ENCODE measurements around the gene FTO. TPM values are rescaled to one million over a fixed set of nuclear protein-coding genes. Genes with fewer than 3 reads are reported as not detected.

FTO gene
- total RNA-seq, 1 donor from 2014 or later: 107 TPM

DNA sequence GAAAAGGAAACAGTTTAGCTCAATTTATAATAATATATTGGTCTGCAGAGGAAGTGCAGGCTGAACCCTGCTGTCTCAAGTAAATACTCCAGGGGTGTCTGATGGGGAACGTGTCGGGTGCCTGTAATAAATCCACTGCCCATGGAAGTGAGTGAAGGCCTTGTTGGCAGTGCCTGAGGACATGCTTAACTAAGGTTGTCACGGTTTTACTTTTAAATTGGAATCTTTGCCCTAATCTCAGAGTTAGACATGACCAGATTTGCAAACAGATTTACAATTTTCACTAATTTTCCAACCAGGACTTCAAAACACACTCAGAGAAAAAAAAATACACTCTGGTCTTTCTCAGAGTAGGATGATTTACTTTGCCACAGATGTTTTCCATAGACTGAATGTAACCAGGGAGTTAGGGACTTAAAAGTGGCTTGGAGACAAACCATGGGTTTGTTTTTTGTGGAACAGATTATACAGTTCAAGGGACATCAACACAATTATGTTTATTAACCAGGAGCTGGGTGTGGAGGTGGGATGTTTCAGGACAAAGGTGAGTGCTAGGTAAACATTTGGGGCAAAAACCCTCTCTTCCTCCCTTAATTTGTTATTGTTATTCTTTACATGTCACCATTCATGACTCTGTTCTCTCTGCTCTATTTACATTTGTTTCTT lies 144.5 kb downstream of the FTO start:
- Mint-ChIP-seq H3K4me3 (no peak overlapping the region), H3K9me3 (peaks cover 2% of the 10 kb centered on the region), H3K27ac (ENCODE audit: unreplicated experiment) (no peak overlapping the region), H3K36me3 (ENCODE audit: low read depth) (peaks cover 5% of the 10 kb centered on the region), H3K27me3 (ENCODE audit: low read depth) (no peaks in the 10 kb centered on the region), H3K4me1 (peaks cover 8% of the 10 kb centered on the region)
- TF ChIP-seq, protein P1, sequence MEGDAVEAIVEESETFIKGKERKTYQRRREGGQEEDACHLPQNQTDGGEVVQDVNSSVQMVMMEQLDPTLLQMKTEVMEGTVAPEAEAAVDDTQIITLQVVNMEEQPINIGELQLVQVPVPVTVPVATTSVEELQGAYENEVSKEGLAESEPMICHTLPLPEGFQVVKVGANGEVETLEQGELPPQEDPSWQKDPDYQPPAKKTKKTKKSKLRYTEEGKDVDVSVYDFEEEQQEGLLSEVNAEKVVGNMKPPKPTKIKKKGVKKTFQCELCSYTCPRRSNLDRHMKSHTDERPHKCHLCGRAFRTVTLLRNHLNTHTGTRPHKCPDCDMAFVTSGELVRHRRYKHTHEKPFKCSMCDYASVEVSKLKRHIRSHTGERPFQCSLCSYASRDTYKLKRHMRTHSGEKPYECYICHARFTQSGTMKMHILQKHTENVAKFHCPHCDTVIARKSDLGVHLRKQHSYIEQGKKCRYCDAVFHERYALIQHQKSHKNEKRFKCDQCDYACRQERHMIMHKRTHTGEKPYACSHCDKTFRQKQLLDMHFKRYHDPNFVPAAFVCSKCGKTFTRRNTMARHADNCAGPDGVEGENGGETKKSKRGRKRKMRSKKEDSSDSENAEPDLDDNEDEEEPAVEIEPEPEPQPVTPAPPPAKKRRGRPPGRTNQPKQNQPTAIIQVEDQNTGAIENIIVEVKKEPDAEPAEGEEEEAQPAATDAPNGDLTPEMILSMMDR (conservative IDR thresholded peaks at IDR 0.05): no peak
- DNase-seq (ENCODE audit: low read depth, low spot score): no peak

DNA sequence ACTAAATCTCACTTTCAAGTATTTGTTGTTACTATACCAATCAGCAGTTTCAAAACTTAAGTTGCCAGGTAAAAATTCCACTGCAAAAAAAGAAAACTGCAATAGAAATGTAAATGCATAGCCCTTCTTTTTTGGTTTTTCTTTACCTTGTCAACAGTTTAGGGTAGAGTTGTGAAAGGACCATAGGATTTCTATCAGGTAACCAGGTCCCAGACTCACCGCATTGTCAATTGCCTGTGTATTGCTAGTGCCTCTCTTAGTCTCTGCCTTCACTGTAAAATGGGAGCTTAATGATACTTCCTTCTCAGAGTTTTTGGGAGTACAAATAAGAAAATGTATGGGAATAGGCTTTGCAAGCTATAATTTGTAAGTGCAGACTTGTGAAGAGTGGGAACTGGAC lies 145.0 kb downstream of the FTO start:
- H3K27me3 Mint-ChIP-seq (ENCODE audit: low read depth): no peaks in the 10 kb centered on the region
- H3K4me1 Mint-ChIP-seq: peaks cover 8% of the 10 kb centered on the region
- H3K9me3 Mint-ChIP-seq: peaks cover 4% of the 10 kb centered on the region
- H3K27ac Mint-ChIP-seq (ENCODE audit: unreplicated experiment): no peak overlapping the region
- TF ChIP-seq, protein P1 (conservative IDR thresholded peaks at IDR 0.05): no peak
- DNase-seq (ENCODE audit: low read depth, low spot score): no peak
- H3K4me3 Mint-ChIP-seq: no peak overlapping the region
- peaks cover 10% of the 10 kb centered on the region for H3K36me3 Mint-ChIP-seq (ENCODE audit: low read depth)

DNA sequence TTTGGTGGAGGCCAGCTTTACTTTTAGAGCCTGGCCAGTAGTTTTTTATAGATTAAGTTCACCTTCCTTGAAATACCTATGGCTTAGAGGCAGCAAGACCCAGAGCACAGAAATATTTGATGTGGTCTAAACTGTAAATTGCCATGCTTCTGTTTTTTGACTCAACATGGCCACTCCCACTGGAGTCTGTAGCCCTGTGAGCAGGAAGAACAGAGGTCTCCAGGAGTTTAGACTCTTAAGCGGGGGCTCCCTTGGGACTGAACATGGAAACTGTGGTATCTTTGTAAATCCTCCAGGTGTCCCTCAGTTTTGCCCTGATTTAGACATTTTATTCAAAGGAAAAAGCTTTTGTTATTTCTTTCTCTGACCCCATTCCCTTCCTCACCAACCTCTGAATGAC lies 145.6 kb downstream of the FTO start:
- Mint-ChIP-seq H3K4me3 (no peak overlapping the region), H3K27ac (ENCODE audit: unreplicated experiment) (no peak overlapping the region), H3K36me3 (ENCODE audit: low read depth) (peaks cover 16% of the 10 kb centered on the region), H3K27me3 (ENCODE audit: low read depth) (no peaks in the 10 kb centered on the region), H3K9me3 (peaks cover 8% of the 10 kb centered on the region), H3K4me1 (peaks cover 7% of the 10 kb centered on the region)
- DNase-seq (ENCODE audit: low read depth, low spot score): no peak
- TF ChIP-seq, protein P1 (conservative IDR thresholded peaks at IDR 0.05): no peak

DNA sequence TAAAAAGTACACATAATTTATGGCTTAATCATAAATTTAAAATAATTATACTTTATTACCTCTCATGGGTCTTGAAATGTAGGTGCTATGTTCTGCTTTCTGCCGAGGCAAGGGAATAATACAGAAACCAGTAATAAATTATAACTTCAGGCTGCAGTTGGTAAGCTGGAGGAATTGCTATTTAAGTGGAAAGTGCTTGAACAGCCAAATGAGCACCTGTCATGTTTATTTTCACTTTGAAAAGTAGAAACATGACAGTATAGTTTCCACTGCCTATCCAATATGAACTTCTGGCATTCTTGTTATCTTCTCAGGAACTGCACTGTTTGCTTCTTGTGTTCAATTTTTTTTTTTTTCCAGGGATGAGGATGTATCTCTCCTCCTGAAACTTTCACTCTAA lies 146.0 kb downstream of the FTO start:
- H3K27ac Mint-ChIP-seq (ENCODE audit: unreplicated experiment): no peak overlapping the region
- H3K4me1 Mint-ChIP-seq: peaks cover 3% of the 10 kb centered on the region
- DNase-seq (ENCODE audit: low read depth, low spot score): no peak
- no peak overlapping the region for H3K4me3 Mint-ChIP-seq
- H3K9me3 Mint-ChIP-seq: peaks cover 9% of the 10 kb centered on the region
- TF ChIP-seq, protein P1 (conservative IDR thresholded peaks at IDR 0.05): no peak
- peaks cover 19% of the 10 kb centered on the region for H3K36me3 Mint-ChIP-seq (ENCODE audit: low read depth)
- H3K27me3 Mint-ChIP-seq (ENCODE audit: low read depth): no peaks in the 10 kb centered on the region

DNA sequence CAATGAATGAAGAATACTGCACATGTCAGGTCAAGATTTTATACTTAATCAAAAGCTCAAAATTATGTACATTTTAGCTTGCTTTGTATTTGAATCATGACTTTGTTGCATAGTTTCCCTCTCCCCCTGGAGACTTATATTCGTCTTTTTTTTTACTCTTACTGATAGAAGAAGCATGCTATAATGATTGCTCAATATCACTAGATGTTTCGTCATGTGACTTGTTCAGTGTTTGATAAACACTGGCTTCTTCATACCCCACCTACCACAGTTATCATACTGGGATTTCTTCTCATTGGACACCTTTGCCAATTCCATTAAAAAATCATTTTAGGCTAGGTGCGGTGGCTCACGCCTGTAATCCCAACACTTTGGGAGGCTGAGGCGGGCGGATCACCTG lies 148.7 kb downstream of the FTO start:
- Mint-ChIP-seq H3K27ac (ENCODE audit: unreplicated experiment) (no peak overlapping the region), H3K4me1 (no peaks in the 10 kb centered on the region), H3K9me3 (peaks cover 9% of the 10 kb centered on the region), H3K27me3 (ENCODE audit: low read depth) (no peaks in the 10 kb centered on the region), H3K4me3 (no peak overlapping the region), H3K36me3 (ENCODE audit: low read depth) (peaks cover 22% of the 10 kb centered on the region)
- TF ChIP-seq, protein P1 (conservative IDR thresholded peaks at IDR 0.05): no peak
- DNase-seq (ENCODE audit: low read depth, low spot score): no peak
